AG08396 (cell line): Measurements from ENCODE around the gene TASOR2.

Experiments
- DNase-seq: peaks from one replicate; pipeline ENCODE4 v3.0.0; 2012; ENCODE audit warnings: low spot score, mixed read lengths

The TASOR2 gene

DNA sequence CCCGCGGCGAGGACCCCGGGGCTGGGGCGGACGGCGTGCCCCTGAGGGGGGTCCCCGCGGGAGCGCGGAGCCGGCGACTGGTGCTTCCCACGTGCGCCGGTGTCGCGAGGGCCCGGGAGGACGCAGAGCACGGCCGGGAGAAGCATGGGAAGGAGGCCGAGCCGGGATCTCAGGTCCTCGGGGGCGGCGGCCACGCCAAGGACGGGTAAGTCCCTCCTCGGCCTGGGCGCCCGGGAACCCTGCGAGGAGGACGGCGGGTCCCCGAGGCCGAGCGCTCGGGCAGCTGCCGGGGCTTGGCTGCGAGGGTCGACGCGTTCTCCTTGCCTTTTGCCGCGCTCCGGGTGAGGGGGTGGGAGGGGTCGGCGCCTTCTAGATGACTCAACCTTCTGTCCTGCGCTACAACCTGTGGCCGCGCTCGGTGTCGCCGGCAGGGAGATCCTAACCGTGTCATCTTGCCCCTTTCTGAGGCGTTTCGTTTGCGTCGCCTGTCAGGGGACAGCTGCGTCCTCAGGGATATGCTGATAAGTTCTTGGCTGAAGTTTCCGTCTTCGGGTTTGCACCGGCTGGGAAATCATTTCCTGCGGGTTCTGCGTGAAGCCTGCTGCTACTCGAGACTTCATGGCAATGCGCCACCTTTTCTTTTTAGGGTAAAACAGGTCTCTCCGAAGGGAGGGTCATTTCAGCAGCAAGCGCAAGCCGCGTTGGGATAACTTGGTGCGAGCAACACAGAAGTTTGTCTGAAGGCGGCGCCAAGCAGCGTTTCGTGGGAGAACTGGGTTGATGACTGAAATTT lies 529 bp downstream of the TASOR2 start:
- DNase-seq, result peak; percentile 65

DNA sequence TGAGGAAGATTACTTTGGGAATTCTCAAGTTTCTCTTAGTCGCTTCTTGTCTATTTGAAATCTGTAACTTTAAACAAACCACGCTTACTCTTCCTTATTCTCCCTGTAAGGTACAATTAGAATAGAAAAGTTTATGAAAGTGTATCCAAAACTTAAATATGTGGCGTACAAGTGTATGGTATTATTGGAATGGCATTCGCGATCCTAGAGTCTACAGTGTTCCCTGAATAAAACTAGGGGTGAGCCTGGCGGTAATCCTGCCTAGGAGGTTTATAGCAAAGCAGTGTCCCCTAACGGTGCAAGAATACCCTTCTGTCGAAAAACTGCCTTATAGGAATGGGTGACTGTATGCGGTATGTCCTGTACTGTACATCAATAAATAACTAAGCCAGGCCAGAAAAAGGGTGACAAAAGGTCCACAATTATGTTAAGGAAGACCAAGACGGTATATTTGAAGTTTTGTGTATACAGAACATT lies 1.2 kb downstream of the TASOR2 start:
- no peak for DNase-seq

DNA sequence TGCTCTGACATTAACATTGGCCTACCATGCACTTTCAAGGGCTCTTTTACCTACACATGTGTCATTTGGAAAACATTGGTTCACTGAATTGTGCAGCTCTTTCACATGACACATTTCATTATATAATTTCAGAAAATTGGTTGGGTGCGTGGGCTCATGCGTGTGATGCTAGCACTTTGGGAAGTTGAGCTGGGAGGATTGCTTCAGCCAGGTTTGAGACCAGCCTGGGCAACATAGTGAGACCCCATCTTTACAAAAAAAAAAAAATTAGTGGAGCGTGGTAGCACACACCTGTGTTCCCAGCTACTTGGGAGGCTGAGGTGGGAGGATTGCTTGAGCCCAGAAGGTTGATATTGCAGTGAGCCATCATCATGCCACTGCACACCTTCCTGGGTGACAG lies 3.9 kb downstream of the TASOR2 start:
- DNase-seq, result no peak

DNA sequence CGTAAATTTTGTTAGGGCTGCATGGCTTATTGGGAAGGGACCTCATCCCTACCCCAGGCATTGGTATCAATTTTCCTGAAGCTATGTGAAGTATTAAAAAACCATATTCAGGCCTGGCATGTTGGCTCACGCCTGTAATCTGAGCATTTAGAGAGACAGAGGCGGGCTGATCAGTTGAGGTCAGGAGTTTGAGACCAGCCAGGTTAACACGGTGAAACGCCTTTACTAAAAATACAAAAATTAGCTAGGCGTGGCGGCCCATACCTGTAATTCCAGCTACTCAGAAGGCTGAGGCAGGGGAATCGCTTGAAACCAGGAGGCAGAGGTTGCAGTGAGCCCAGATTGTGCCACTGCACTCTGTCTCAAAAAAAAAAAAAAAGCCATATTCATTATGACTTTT lies 7.1 kb downstream of the TASOR2 start:
- no peak for DNase-seq

DNA sequence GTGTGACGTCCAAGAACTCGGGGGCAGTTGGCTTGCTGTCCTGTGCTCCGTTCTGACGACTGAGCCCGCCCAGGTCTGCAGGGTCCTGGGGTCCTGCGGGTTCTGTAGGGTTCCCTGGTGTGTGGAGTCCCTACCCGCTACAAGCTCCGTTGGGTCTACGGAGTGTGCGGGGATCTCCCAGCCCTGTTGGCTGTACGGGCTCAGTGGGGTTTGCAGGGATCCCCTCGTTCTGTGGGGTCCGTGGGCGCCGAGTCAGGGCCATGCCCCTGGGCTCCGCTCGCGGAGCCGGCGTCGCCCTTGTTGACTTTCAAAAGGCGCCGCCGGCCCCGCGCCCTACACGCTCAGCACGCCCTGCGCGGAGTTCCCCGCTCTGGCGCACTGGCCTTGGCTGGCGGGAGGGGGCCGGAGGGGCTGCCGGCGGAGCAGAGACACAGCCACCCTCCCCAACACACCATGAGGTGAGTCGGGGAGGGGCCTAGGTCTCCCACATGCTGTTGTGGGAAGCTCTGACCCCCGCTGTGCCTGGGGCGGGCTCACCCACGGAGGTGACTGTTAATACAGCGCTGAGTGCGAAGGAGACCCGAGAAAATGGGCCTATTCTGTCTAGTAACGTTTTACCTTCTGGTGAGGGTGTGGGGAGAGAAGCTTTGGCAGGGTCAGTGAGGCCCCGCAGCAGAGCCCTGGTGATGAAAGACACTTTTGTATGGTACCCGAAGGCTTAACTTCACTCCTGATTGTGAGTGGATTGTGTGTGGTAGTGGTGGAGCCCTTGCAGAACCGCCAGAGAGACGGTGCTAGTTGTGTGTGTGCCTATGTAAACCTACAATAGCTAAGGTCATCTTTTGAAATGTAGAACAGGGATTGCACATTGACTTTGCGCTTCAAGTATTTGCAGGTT lies 8.1 kb downstream of the TASOR2 start:
- no peak for DNase-seq

DNA sequence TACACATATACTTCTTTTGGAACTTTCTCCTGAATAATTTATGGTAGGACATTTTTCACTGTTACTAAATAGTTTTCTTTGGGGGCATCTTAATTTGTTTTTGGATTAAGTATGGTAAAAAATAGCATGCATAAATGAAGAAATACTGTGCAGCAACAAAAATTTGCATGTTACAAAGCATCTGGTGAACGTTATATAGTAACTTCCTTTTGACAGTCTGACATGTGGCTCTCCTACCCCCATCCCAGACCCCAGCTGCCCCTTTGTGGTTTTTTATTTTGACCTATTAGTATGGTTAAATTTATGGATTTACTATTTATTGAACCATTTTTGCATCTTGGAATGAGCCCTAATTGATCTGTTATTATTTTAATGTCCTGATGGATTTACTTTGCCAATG lies 9.9 kb downstream of the TASOR2 start:
- DNase-seq, result no peak

DNA sequence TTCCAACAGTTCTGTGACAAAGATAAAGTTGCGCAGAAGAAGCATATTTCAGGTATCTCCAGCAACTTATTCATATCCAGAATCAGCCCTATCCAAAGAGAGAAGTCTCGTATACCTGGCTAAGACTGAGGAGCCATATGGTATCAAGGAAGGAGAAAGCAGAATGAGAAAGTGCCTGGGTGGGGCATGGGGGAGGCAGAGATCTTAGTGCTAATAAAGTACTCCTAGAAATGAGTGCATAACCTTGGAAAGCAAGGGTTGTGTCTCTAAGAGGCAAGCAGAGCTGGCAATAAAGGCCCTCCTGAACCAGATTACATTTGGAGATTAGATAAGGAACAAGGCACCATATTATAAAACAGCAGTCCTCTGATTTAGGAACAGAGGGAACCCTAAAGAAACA lies 12.7 kb downstream of the TASOR2 start:
- no peak for DNase-seq

DNA sequence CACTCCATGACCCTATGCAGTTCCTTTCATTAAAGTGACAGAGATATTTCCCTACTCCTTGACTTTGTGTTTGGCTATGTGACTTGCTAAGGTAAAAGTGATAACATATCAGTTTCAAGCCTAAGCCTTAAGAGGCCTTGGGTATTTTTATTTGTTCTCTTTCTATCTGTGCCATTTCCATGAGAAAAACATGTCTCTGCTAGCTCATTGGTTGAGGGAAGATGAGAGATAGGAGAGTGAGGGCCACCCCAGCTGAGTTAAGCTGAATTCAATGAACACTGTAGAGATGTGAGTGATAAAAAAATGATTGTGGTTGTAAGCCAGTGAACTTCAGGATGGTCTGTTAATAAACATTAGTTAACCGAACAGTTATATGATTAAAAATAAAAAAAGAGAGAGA lies 13.4 kb downstream of the TASOR2 start:
- DNase-seq, result no peak

DNA sequence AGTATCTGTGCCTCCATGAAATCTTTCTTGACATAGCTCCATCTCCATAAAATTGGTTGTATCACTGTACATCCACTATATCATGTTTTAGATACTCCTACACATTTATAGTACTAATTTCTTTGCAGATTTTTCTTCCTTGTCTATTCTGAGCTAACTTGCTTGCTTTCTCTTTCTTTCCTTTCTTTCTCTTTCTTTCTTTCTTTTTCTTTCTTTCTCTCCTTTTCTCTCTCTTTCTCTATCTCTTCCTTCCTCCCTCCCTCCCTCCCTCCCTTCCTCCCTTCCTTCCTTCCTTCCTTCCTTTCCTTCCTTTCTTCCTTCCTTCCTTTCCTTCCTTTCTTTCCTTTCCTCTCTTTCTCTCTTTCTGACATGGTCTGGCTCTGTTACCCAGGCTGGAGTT lies 23.7 kb downstream of the TASOR2 start:
- DNase-seq, result no peak

DNA sequence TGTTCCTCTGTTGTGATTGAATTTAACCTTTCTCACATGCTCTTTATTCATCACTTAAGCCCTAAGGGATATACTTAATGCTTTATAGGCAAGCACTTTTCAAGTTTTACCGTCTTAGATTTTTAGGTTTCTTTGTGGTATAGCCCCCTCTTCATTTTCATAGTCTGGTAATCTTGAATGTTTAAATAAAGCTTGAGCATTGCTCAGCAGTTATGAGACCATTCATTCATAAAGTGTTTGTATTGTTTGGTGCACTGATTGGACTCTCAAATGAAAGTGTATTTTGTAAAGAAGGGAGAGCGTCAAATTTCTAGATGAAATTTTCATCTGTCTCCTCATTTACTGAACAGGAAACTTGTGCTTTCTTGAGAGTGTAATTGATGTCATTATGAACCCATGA lies 25.2 kb downstream of the TASOR2 start:
- DNase-seq, result no peak

DNA sequence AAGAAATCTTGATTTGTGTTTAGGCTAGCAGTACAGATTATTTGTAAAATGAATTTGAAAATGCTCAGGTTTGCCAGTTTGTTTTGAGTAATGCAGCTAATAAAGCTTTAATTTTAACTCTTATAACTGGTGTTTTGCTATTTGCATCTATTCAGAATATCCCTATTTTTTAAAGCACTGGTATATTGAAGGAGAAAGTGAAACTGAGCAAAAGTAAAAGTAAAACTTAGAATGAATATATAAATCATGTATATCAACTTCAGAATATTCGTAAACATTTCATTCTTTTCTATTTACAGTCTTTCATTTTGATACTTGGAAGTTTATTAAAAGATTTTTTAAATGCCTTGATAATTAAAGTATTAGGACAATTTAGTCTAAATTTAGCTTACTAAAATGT lies 26.2 kb downstream of the TASOR2 start:
- DNase-seq, result no peak

DNA sequence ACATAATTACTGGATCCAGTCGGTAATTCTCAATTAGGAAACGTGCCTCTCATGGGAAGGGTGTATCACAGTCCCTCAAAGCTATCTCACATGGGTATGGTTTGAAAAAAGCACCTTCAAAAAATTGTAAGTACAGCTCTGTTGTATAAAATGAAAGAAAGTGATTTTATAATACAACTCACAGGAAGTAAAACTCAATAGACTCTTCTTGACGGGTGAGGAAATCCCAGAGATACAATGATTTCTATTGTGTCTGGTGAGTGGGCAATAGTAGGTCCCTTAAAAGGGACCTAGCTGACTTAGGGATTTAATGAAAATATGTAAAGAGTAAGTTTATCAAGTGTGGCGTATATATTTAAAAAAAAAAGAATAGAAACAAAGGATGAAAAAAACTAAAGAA lies 27.0 kb downstream of the TASOR2 start:
- DNase-seq, result no peak

DNA sequence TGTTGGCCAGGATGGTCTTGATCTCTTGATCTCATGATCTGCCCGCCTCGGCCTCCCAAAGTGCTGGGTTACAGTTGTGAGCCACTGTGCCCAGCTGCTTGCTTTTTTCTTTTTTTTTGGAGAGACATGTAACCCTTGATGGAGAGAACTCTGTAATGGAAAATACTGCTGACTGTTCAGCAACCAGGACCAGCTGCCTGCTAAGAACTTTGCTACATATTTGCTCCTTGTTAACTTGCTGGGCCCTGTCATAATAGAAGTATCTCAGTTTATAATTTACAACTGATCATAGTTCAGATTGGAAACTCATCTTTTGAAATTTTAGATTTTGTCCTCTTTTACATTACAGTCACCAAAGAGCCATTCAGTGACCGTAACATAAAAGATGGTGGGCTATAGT lies 34.9 kb downstream of the TASOR2 start:
- DNase-seq, result no peak

DNA sequence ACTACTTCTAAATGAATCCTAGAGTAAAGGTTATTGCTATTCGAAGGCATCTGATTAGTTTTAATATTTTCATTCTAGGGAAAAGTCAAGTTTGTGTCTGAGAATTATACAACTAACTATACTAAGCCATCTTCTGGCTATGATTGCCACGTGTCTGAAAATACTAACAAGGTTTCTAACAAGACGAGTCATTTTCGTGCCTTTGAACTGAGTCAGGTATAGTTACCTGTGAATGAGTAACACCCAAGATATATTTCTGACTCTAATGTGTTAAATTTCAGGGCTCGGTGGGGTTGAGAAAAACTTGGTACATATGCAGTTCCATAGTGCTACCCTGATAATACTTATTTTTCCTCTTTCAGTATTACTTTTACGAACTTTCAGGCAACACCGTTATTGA lies 35.5 kb downstream of the TASOR2 start:
- no peak for DNase-seq

DNA sequence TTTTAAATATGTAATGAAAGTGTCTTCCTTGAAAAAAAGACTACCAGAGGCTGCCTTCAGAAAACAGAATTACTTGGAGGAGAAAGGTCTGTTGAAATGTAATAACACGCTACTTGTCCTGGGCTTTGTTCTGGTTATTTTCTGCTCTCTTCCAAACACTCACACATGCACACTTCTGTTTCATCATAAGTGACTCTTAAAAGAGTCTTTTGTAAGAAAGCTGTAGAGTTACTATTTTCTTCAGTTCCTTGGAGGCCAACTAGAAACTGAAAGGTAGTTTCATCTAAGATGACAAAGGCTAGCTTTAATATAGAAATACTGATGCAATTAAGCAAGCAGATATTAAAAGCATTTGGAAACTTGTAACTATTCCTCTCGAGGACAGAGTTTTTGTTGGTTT lies 39.1 kb downstream of the TASOR2 start:
- DNase-seq, result no peak

DNA sequence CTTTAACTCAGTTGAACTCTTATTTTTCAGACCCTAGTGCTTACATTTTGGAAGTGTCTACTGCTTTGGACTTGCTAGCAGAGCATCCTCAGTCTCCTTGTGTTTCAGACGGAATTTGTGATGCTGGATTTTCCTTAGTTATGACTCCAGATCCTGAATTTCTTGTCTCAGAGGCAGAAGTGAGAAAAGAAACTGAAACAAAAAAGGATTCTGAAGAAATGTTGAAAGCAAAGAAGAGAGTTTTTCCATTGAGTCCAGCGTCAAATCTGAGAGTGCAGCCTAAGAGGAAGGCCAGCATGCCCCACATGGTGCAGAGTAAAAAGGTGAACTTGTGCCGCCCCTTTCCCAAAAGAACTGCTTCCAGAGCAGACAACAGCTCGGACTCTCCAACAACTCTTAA lies 46.1 kb downstream of the TASOR2 start:
- no peak for DNase-seq

DNA sequence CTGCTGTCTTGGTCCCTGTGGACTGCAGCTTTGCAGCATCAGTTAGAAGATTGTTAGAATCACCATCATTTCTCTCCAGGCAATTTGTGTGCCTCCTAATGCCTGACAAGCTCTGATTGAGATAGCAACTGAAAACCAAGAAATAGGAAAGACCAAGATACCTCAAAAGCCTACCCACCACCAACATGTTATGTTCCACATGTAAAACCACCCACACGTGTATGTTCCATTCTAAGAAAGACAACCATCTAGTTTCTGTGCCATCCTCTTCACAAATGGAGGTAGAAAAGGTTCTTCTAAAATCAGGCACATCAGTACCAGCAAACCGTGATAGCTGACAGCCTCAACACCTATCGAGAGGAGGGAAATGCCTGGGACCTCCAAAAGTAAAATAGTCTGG lies 46.9 kb downstream of the TASOR2 start:
- DNase-seq, result no peak

DNA sequence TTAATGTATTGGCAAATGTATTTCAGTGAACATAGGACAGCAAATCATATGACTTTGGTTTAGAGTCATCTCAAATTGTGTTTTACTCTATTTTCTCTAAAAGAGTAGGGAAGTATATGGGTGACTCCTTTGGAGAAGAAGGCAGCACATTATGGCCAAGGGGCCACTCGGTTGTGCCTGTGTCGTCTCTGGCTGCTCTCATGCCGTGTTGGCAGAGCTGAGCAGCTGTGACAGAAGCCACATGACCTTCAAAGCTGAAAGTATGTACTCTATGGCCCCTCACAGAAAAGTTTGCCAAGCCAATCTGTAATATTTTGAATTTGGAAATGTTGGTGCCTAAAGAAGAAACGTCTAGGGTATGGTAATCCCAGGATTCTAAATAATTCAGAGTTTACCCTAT lies 47.5 kb downstream of the TASOR2 start:
- no peak for DNase-seq
